ENCODE results near the gene SCNN1G. TPM values are rescaled to one million over a fixed set of nuclear protein-coding genes. Genes with fewer than 3 reads are reported as not detected.

Gene SCNN1G
- total RNA-seq, 1 experiment from 2014 or later = 1.3 TPM

DNA sequence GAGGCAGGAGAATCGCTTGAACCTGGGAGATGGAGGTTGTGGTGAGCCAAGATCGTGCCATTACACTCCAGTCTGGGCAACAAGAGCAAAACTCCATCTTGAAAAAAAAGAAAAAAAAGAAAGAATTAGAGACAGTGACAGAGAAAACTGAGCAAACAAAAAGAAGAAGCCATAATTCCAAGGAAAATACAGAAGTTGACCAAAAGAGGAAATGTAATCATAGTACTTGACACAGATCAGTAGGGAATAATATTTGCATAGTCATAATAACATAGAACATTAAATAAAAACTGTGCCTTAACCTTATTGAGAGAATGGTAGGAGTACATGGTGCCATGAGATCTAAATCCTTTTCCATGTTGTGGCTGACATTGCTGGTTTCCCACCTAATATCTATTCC, 18.6 kb upstream of the SCNN1G start (continued):
- TF ChIP-seq, protein P1, sequence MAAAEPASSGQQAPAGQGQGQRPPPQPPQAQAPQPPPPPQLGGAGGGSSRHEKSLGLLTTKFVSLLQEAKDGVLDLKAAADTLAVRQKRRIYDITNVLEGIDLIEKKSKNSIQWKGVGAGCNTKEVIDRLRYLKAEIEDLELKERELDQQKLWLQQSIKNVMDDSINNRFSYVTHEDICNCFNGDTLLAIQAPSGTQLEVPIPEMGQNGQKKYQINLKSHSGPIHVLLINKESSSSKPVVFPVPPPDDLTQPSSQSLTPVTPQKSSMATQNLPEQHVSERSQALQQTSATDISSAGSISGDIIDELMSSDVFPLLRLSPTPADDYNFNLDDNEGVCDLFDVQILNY (CRISPR knock-in tag; IDR thresholded peaks at IDR 0.05) = no peak
- TF ChIP-seq, protein P2, sequence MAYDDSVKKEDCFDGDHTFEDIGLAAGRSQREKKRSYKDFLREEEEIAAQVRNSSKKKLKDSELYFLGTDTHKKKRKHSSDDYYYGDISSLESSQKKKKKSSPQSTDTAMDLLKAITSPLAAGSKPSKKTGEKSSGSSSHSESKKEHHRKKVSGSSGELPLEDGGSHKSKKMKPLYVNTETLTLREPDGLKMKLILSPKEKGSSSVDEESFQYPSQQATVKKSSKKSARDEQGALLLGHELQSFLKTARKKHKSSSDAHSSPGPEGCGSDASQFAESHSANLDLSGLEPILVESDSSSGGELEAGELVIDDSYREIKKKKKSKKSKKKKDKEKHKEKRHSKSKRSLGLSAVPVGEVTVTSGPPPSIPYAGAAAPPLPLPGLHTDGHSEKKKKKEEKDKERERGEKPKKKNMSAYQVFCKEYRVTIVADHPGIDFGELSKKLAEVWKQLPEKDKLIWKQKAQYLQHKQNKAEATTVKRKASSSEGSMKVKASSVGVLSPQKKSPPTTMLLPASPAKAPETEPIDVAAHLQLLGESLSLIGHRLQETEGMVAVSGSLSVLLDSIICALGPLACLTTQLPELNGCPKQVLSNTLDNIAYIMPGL (CRISPR knock-in tag; IDR thresholded peaks at IDR 0.05) = no peak
- TF ChIP-seq, protein P3, sequence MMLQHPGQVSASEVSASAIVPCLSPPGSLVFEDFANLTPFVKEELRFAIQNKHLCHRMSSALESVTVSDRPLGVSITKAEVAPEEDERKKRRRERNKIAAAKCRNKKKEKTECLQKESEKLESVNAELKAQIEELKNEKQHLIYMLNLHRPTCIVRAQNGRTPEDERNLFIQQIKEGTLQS (CRISPR knock-in tag; conservative IDR thresholded peaks at IDR 0.05) = no peak

DNA sequence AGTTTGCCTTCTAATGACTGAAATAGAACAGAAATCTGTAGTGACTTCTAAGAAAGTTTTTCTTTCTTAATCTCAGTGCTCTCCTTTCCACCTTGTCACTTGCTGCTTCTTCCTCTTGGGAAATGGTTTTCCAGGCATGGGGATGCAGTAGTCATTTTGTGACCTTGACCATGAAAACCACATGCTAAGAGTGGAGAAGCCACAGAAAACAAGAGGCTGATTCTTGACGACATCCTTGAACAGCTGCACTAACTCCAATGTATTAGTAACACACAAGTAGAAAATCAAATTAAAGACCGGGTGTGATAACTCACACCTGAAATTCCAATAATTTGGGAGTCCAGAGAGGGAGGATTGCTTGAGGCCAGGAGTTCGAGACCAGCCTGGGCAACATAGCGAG, 17.8 kb upstream of the SCNN1G start:
- Mint-ChIP-seq H3K4me1 (peaks cover 8% of the 10 kb centered on the region), H3K4me3 (no peak overlapping the region), H3K9me3 (peaks cover 11% of the 10 kb centered on the region), H3K36me3 (peaks cover 7% of the 10 kb centered on the region), H3K27ac (no peak overlapping the region), H3K27me3 (ENCODE audit: low read depth) (peaks cover 3% of the 10 kb centered on the region; the same call in 1 of the 2 replicates)
- ChIA-PET CTCF (interaction anchor here (0.6 to 0.9 kb wide), 2 partner anchors 163 to 271 kb away, joined by 3 to 4 read pairs; no protein-coding TSS in a partner anchor), POLR2A (interaction anchor here (0.6 kb wide), 1 partner anchor 22 kb away, joined by 3 read pairs; no protein-coding TSS in a partner anchor)
- DNase-seq (ENCODE audit: low spot score) (no peak), ATAC-seq (no peak)
- TF ChIP-seq TEAD4 (CRISPR knock-in tag; IDR thresholded peaks at IDR 0.05) (no peak), NFE2L1 (CRISPR knock-in tag; IDR thresholded peaks at IDR 0.05) (no peak), SMAD4 (CRISPR knock-in tag; IDR thresholded peaks at IDR 0.05) (no peak), GABPB1 (CRISPR knock-in tag; IDR thresholded peaks at IDR 0.05) (no peak), ZNF219 (CRISPR knock-in tag; IDR thresholded peaks at IDR 0.05; ENCODE audit: borderline replicate concordance) (no peak), FOXP1 (CRISPR knock-in tag; IDR thresholded peaks at IDR 0.05; ENCODE audit: borderline replicate concordance) (no peak), ZNF396 (CRISPR knock-in tag; IDR thresholded peaks at IDR 0.05; ENCODE audit: borderline replicate concordance) (no peak)
- TF ChIP-seq, protein P2 (CRISPR knock-in tag; IDR thresholded peaks at IDR 0.05) = no peak

DNA sequence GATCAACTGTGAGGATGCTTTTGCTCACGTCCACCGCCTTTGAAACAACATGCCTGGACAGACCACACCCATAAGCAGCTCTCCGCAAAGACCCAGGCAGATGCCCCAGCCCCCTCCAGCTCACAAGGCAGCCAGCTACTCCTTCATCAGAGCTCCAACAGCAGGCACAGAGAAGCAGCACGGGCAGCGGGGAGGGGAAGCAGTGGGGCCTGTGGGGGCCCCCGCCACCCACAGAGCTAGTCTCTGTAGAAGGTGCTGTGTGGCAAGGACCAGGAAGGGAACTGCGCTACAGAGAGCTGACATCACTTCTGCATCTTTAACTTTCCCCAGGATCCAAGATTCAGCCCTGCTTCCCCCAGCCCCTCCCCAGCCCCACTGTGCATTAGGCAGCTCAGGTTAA, 10.0 kb upstream of the SCNN1G start:
- H3K9me3 Mint-ChIP-seq = no peaks in the 10 kb centered on the region
- ATAC-seq = peak; percentile 50
- POLR2A ChIA-PET = interaction anchor here (0.7 kb wide), 1 partner anchor 15 kb away, joined by 3 read pairs; no protein-coding TSS in a partner anchor
- TF ChIP-seq, protein P4, sequence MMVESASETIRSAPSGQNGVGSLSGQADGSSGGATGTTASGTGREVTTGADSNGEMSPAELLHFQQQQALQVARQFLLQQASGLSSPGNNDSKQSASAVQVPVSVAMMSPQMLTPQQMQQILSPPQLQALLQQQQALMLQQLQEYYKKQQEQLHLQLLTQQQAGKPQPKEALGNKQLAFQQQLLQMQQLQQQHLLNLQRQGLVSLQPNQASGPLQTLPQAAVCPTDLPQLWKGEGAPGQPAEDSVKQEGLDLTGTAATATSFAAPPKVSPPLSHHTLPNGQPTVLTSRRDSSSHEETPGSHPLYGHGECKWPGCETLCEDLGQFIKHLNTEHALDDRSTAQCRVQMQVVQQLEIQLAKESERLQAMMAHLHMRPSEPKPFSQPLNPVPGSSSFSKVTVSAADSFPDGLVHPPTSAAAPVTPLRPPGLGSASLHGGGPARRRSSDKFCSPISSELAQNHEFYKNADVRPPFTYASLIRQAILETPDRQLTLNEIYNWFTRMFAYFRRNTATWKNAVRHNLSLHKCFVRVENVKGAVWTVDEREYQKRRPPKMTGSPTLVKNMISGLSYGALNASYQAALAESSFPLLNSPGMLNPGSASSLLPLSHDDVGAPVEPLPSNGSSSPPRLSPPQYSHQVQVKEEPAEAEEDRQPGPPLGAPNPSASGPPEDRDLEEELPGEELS (CRISPR knock-in tag; IDR thresholded peaks at IDR 0.05) = no peak
- TF ChIP-seq ZNF219 (CRISPR knock-in tag; IDR thresholded peaks at IDR 0.05; ENCODE audit: borderline replicate concordance) = no peak
- TF ChIP-seq ZNF396 (CRISPR knock-in tag; IDR thresholded peaks at IDR 0.05; ENCODE audit: borderline replicate concordance) = no peak
- TF ChIP-seq CREB1 (CRISPR knock-in tag; IDR thresholded peaks at IDR 0.05) = no peak
- no peak for TF ChIP-seq TP53 (CRISPR knock-in tag; IDR thresholded peaks at IDR 0.05)
- TF ChIP-seq ETV6 (CRISPR knock-in tag; IDR thresholded peaks at IDR 0.05) = no peak
- TF ChIP-seq, protein P5, sequence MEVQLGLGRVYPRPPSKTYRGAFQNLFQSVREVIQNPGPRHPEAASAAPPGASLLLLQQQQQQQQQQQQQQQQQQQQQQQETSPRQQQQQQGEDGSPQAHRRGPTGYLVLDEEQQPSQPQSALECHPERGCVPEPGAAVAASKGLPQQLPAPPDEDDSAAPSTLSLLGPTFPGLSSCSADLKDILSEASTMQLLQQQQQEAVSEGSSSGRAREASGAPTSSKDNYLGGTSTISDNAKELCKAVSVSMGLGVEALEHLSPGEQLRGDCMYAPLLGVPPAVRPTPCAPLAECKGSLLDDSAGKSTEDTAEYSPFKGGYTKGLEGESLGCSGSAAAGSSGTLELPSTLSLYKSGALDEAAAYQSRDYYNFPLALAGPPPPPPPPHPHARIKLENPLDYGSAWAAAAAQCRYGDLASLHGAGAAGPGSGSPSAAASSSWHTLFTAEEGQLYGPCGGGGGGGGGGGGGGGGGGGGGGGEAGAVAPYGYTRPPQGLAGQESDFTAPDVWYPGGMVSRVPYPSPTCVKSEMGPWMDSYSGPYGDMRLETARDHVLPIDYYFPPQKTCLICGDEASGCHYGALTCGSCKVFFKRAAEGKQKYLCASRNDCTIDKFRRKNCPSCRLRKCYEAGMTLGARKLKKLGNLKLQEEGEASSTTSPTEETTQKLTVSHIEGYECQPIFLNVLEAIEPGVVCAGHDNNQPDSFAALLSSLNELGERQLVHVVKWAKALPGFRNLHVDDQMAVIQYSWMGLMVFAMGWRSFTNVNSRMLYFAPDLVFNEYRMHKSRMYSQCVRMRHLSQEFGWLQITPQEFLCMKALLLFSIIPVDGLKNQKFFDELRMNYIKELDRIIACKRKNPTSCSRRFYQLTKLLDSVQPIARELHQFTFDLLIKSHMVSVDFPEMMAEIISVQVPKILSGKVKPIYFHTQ (CRISPR knock-in tag; IDR thresholded peaks at IDR 0.05) = no peak
- TF ChIP-seq PRRX2 (CRISPR knock-in tag; IDR thresholded peaks at IDR 0.05) = no peak
- TF ChIP-seq ZNF121 (CRISPR knock-in tag; IDR thresholded peaks at IDR 0.05) = no peak
- TF ChIP-seq, protein P6, sequence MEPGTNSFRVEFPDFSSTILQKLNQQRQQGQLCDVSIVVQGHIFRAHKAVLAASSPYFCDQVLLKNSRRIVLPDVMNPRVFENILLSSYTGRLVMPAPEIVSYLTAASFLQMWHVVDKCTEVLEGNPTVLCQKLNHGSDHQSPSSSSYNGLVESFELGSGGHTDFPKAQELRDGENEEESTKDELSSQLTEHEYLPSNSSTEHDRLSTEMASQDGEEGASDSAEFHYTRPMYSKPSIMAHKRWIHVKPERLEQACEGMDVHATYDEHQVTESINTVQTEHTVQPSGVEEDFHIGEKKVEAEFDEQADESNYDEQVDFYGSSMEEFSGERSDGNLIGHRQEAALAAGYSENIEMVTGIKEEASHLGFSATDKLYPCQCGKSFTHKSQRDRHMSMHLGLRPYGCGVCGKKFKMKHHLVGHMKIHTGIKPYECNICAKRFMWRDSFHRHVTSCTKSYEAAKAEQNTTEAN (CRISPR knock-in tag; IDR thresholded peaks at IDR 0.05) = no peak
- TF ChIP-seq FOXK1 (CRISPR knock-in tag; IDR thresholded peaks at IDR 0.05) = no peak
- TF ChIP-seq SMAD4 (CRISPR knock-in tag; IDR thresholded peaks at IDR 0.05) = no peak
- TF ChIP-seq OVOL2 (CRISPR knock-in tag; IDR thresholded peaks at IDR 0.05; ENCODE audit: borderline replicate concordance) = no peak
- TF ChIP-seq ZNF423 (CRISPR knock-in tag; IDR thresholded peaks at IDR 0.05) = no peak
- TF ChIP-seq IRF2 (CRISPR knock-in tag; IDR thresholded peaks at IDR 0.05; ENCODE audit: borderline replicate concordance, low read depth) = no peak
- peaks cover 3% of the 10 kb centered on the region; the same call in 1 of the 2 replicates for H3K4me1 Mint-ChIP-seq
- DNase-seq (ENCODE audit: low spot score) = no peak
- CTCF ChIA-PET = interaction anchor here (0.7 to 2.4 kb wide), 5 partner anchors 9 to 282 kb away, joined by 3 to 14 read pairs (median 4); no protein-coding TSS in a partner anchor
- no peaks in the 10 kb centered on the region for H3K36me3 Mint-ChIP-seq
- peaks cover 6% of the 10 kb centered on the region; the same call in 1 of the 2 replicates for H3K27me3 Mint-ChIP-seq (ENCODE audit: low read depth)
- H3K27ac Mint-ChIP-seq = no peak overlapping the region
- no peak overlapping the region for H3K4me3 Mint-ChIP-seq

Data from WTC11 (cell line).